HCT116 (cell line): Measurements from ENCODE around the gene SUPV3L1. TPM values are rescaled to one million over a fixed set of nuclear protein-coding genes. Genes with fewer than 3 reads are reported as not detected.

ENCODE experiments used
- ATAC-seq: fragments of 200-7000 bp; cut with Tn5 transposase; 2 replicates; pipeline ENCODE4 v1.9.1; 2020; ENCODE audit warnings: mild to moderate bottlenecking, moderate library complexity
- BruUV-seq: library from RNA; stranded (reverse); fragments of 400-500 nt; replicated peaks from 2 replicates; lab custom pipeline; 2021; lab: Mats Ljungman, UMichigan
- CTCF ChIA-PET: fragments of 300-600 bp; sonication (Branson Sonifier 250); formaldehyde crosslinking; loops from one replicate; lab custom pipeline; 2021; ENCODE audit warnings: antibody characterized with exemption; lab: Charles Lee
- POLR2A ChIA-PET: fragments of 300-600, 350-600 bp; sonication (Branson Sonifier 250); formaldehyde crosslinking; loops from one replicate; lab custom pipeline; 2021; ENCODE audit warnings: antibody characterized with exemption; lab: Charles Lee
- RAD21 ChIA-PET, 2 experiments: fragments of 300-600 bp; sonication (Branson Sonifier 250); formaldehyde crosslinking; loops; one replicate each; lab custom pipeline; 2023; ENCODE audit warnings: low total read pairs in 2 of 2; ENCODE audit not compliant: uncharacterized antibody in 2 of 2, unreplicated experiment in 2 of 2, low non-redundant PET in 1 of 2; lab: Charles Lee
- DNase-seq: peaks from one replicate; pipeline ENCODE4 v3.0.0-alpha.2; 2010; ENCODE audit warnings: low read depth, low spot score
- H2AFZ ChIP-seq: fragments of 200-600 bp; shearing (Covaris generic), sonication (generic); 2 replicates; pipeline ENCODE4 v1.6.1; 2017; ENCODE audit warnings: low read depth, mixed run types, mixed read lengths, antibody characterized with exemption, low read length; ENCODE audit not compliant: poor library complexity, severe bottlenecking
- H3K27ac ChIP-seq: 2 replicates; pipeline ENCODE4 v1.5.1; 2012; ENCODE audit warnings: low read depth, low read length
- H3K27me3 ChIP-seq: fragments of 200-600 bp; sonication (generic); 2 replicates; pipeline ENCODE4 v1.6.1; 2016; ENCODE audit warnings: mixed run types, low read length, mixed read lengths; ENCODE audit not compliant: insufficient read depth
- H3K36me3 ChIP-seq, 2 experiments: fragments of 200-500 bp in 1 of 2; fragments of 200-600 bp in 1 of 2; sonication (Bioruptor generic) in 1 of 2; sonication (generic) in 1 of 2; 2 replicates each; pipeline versions ENCODE4 v1.5.1 to v1.6.1; 2014 to 2016; ENCODE audit warnings: low read length in 2 of 2, inconsistent platforms in 1 of 2, mixed read lengths in 1 of 2, mixed run types in 1 of 2; ENCODE audit not compliant: insufficient read depth in 2 of 2, control insufficient read depth in 1 of 2
- H3K4me1 ChIP-seq, 2 experiments: fragments of 200-600 bp in 1 of 2; sonication (generic) in 1 of 2; 2 replicates each; pipeline versions ENCODE4 v1.5.1 to v1.6.1; 2012 to 2017; ENCODE audit warnings: low read length in 2 of 2, inconsistent platforms in 1 of 2, mild to moderate bottlenecking in 1 of 2, mixed read lengths in 1 of 2, mixed run types in 1 of 2, moderate library complexity in 1 of 2; ENCODE audit not compliant: insufficient read depth in 2 of 2, control insufficient read depth in 1 of 2
- H3K4me2 ChIP-seq: fragments of 200-600 bp; sonication (generic); 2 replicates; pipeline ENCODE4 v1.6.1; 2017; ENCODE audit warnings: mixed run types, low read length, mixed read lengths
- H3K4me3 ChIP-seq, 2 experiments: fragments of 200-600 bp in 1 of 2; sonication (generic) in 1 of 2; replicated peaks in 1 of 2; 2 replicates each; pipeline ENCODE4 v1.5.1; 2011 to 2016; ENCODE audit warnings: low read length in 2 of 2, control low read depth in 1 of 2, low read depth in 1 of 2, mild to moderate bottlenecking in 1 of 2, mixed read lengths in 1 of 2, mixed run types in 1 of 2
- H3K79me2 ChIP-seq: fragments of 200-600 bp; sonication (generic); 2 replicates; pipeline ENCODE4 v1.6.1; 2017; ENCODE audit warnings: mild to moderate bottlenecking, mixed run types, low read length, moderate library complexity, mixed read lengths; ENCODE audit not compliant: insufficient read depth
- H3K9ac ChIP-seq: fragments of 200-600 bp; sonication (generic); 2 replicates; pipeline ENCODE4 v1.6.1; 2016; ENCODE audit warnings: low read length, mixed read lengths
- H3K9me2 ChIP-seq: fragments of 200-600 bp; sonication (generic), shearing (Covaris generic); 2 replicates; pipeline ENCODE4 v1.6.1; 2017; ENCODE audit warnings: mixed run types, mild to moderate bottlenecking, moderate library complexity; ENCODE audit not compliant: insufficient read depth
- H3K9me3 ChIP-seq, 2 experiments: fragments of 200-500 bp in 1 of 2; fragments of 200-600 bp in 1 of 2; sonication (Bioruptor generic) in 1 of 2; sonication (generic) in 1 of 2; 2 replicates each; pipeline ENCODE4 v1.6.1; 2014 to 2017; ENCODE audit warnings: low read length in 2 of 2, mixed read lengths in 2 of 2, inconsistent platforms in 1 of 2, low read depth in 1 of 2, mild to moderate bottlenecking in 1 of 2, mixed run types in 1 of 2, moderate library complexity in 1 of 2; ENCODE audit not compliant: control insufficient read depth in 1 of 2, insufficient read depth in 1 of 2
- H4K20me1 ChIP-seq: fragments of 200-600 bp; sonication (generic), shearing (Covaris generic); 2 replicates; pipeline ENCODE4 v1.6.1; 2017; ENCODE audit warnings: mixed run types, mild to moderate bottlenecking, moderate library complexity; ENCODE audit not compliant: insufficient read depth
- CBX3 ChIP-seq: IDR thresholded peaks from 2 replicates; pipeline ENCODE4 v1.6.1; 2012; ENCODE audit warnings: low read depth
- CEBPB ChIP-seq: IDR thresholded peaks from 2 replicates; pipeline ENCODE4 v1.6.1; 2012; ENCODE audit warnings: low read depth
- EGR1 ChIP-seq: IDR thresholded peaks from 2 replicates; pipeline ENCODE4 v1.6.1; 2012; ENCODE audit warnings: low read depth
- EZH2 ChIP-seq: fragments of 200-600 bp; sonication (generic); IDR thresholded peaks from 2 replicates; pipeline ENCODE4 v1.6.1; 2017; ENCODE audit warnings: antibody characterized with exemption, mixed run types
- EZH2phosphoT487 ChIP-seq: fragments of 200-600 bp; IDR thresholded peaks from 2 replicates; pipeline ENCODE4 v1.6.1; 2018; ENCODE audit warnings: antibody characterized with exemption, borderline replicate concordance
- FOSL1 ChIP-seq: IDR thresholded peaks from 2 replicates; pipeline ENCODE4 v1.6.1; 2012; ENCODE audit warnings: low read depth
- MAX ChIP-seq: IDR thresholded peaks from 2 replicates; pipeline ENCODE4 v1.6.1; 2012
- POLR2A ChIP-seq: IDR thresholded peaks from 2 replicates; pipeline ENCODE4 v1.7.0; 2011; ENCODE audit warnings: borderline replicate concordance; ENCODE audit not compliant: insufficient read depth, insufficient read length; ENCODE audit errors: extremely low read depth
- SIN3A ChIP-seq: IDR thresholded peaks from 2 replicates; pipeline ENCODE4 v1.6.1; 2012; ENCODE audit warnings: low read depth
- SP1 ChIP-seq: IDR thresholded peaks from 2 replicates; pipeline ENCODE4 v1.6.1; 2012; ENCODE audit warnings: low read depth
- SRF ChIP-seq: IDR thresholded peaks from 2 replicates; pipeline ENCODE4 v1.6.1; 2012; ENCODE audit warnings: low read depth
- TCF7L2 ChIP-seq: IDR thresholded peaks from 2 replicates; pipeline ENCODE4 v1.7.0; 2011; ENCODE audit warnings: borderline replicate concordance, inconsistent platforms; ENCODE audit not compliant: insufficient read depth, insufficient read length; ENCODE audit errors: extremely low read depth
- ZBTB33 ChIP-seq: IDR thresholded peaks from 2 replicates; pipeline ENCODE4 v1.6.1; 2011; ENCODE audit warnings: mild to moderate bottlenecking, low read length, moderate library complexity; ENCODE audit not compliant: insufficient replicate concordance; ENCODE audit errors: extremely low read depth
- ZFX ChIP-seq: fragments of 450-650 bp; IDR thresholded peaks from 2 replicates; pipeline ENCODE4 v1.6.1; 2017
- ZNF274 ChIP-seq: fragments of 200-500 bp; sonication (Bioruptor generic); IDR thresholded peaks from 2 replicates; pipeline ENCODE4 v1.6.1; 2014; ENCODE audit warnings: mild to moderate bottlenecking, low read depth, low read length, inconsistent platforms
- intact Hi-C: fragments of 100-400 bp; cut with micrococcal nuclease; formaldehyde crosslinking; loops from 2 replicates; pipeline ENCODE4 v1.10.0; 2022
- total RNA-seq: library from RNA; stranded (reverse); gene quantifications from one replicate; pipeline ENCODE4 v1.2.1, GENCODE V29; 2021; ENCODE audit not compliant: unreplicated experiment

The SUPV3L1 gene
- total RNA-seq, 1 experiment from 2014 or later = 59.7 TPM

GRCh38 chr10:69176823-69177222 lies 3.2 kb upstream of the SUPV3L1 start:
- Histone ChIP-seq H4K20me1 (no peaks in the 10 kb centered on the region), H3K4me1 (peaks cover 5 to 19% of the 10 kb centered on the region in 2 experiments; a peak in 3 of 4 replicates), H3K79me2 (peaks cover 18% of the 10 kb centered on the region), H3K27me3 (no peaks in the 10 kb centered on the region), H3K4me2 (no peak overlapping the region), H3K9me2 (no peaks in the 10 kb centered on the region), H2AFZ (no peak overlapping the region), H3K9me3 (no peaks in the 10 kb centered on the region), H3K27ac (no peak overlapping the region), H3K36me3 (peaks cover 2 to 6% of the 10 kb centered on the region in 2 experiments; a peak in 1 of 4 replicates), H3K4me3 (no peak overlapping the region), H3K9ac (no peak overlapping the region)
- ChIA-PET POLR2A (no interaction called here), CTCF (no interaction called here), RAD21 (no interaction called here)
- DNase-seq = no peak
- TF ChIP-seq POLR2A (no peak), ZFX (no peak), EGR1 (no peak), ZBTB33 (no peak), SRF (no peak), CEBPB (no peak), EZH2 (no peak), SIN3A (no peak), TCF7L2 (no peak), FOSL1 (no peak), ZNF274 (no peak), SP1 (no peak), CBX3 (no peak), EZH2phosphoT487 (no peak), MAX (no peak)
- intact Hi-C loops = no loop called here
- no peak for ATAC-seq
- BruUV-seq = no TSS peak
